ENCODE results near the gene XKR8.
"Not testable (repeated sequence)": the region's sequence is repeated elsewhere in the genome, so short reads cannot be mapped to it uniquely, and the experiment has no call there.

Gene XKR8

DNA sequence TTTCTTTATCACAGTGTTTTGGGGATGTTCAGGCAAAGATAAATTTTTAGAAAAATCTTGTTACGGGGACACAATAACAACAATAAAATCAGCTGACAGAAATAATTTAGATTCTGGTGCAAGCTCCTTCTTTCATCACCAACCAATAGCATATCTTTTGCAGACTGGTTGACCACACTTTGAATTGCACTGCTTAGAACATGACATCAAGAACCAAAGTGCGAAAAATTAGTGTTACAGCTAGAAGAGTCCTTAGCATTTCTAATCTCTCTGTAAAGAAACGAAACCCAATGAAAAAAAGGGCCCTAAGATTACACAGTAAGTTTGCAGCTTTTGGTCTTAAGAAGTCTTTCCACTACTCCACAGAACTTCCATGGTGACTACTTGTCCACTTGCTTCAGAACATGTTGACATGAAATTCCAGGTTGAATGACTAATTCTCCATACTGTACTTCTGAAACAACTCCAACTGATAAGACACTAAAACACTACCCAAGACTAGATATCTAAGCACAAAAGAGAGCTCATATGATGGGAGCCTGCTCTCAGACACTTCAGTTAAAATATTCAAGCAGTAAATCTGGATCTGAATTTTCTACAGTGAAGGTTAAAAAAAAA, 31.3 kb downstream of the XKR8 start:
- TF ChIP-seq, protein P1, sequence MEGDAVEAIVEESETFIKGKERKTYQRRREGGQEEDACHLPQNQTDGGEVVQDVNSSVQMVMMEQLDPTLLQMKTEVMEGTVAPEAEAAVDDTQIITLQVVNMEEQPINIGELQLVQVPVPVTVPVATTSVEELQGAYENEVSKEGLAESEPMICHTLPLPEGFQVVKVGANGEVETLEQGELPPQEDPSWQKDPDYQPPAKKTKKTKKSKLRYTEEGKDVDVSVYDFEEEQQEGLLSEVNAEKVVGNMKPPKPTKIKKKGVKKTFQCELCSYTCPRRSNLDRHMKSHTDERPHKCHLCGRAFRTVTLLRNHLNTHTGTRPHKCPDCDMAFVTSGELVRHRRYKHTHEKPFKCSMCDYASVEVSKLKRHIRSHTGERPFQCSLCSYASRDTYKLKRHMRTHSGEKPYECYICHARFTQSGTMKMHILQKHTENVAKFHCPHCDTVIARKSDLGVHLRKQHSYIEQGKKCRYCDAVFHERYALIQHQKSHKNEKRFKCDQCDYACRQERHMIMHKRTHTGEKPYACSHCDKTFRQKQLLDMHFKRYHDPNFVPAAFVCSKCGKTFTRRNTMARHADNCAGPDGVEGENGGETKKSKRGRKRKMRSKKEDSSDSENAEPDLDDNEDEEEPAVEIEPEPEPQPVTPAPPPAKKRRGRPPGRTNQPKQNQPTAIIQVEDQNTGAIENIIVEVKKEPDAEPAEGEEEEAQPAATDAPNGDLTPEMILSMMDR (conservative IDR thresholded peaks at IDR 0.05; ENCODE audit: low read depth, low read length): no peak
- H3K4me3 ChIP-seq (ENCODE audit: low read length): no peak overlapping the region
- no peak for DNase-seq (ENCODE audit: low read depth)

DNA sequence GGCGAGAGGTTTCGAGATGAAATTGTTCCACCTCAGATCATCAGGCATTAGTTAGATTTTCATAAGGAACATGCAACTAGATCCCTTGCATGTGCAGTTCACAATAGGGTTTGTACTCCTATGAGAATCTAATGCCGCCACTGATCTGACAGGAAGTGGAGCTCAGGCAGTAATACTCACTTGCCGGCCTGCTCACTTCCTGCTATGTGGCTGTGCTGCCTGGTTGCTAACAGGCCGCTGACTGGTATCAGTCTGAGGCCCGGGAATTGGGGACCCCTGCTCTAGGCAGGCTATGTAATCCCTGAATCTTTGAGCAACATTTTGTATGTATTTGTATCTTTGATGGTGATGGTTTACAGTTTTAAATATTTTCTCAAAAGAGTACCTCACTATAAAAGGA, 32.5 kb downstream of the XKR8 start:
- H3K4me3 ChIP-seq (ENCODE audit: low read length): no peak overlapping the region
- TF ChIP-seq, protein P1 (conservative IDR thresholded peaks at IDR 0.05; ENCODE audit: low read depth, low read length): no peak
- DNase-seq (ENCODE audit: low read depth): no peak

DNA sequence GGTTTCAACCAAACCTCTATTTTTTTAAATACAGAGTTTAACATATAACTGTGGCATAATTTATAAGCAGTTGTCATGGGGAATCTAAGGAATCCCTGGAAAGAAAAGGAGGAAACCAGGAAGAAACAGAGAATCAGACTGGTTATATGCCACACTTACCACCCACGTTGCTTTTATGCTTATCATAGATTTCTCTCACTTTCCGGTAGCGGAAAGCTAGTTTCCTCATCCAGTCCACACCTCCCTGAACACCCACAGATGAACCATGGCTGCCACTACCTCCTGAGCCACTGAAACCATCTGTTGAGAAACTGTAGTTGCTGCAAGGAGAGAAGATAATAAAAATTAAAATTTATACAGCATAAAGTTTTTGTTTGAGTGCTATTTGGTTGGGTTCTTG, 33.5 kb downstream of the XKR8 start:
- no peak overlapping the region for H3K4me3 ChIP-seq (ENCODE audit: low read length)
- DNase-seq (ENCODE audit: low read depth): no peak
- TF ChIP-seq, protein P1 (conservative IDR thresholded peaks at IDR 0.05; ENCODE audit: low read depth, low read length): no peak

DNA sequence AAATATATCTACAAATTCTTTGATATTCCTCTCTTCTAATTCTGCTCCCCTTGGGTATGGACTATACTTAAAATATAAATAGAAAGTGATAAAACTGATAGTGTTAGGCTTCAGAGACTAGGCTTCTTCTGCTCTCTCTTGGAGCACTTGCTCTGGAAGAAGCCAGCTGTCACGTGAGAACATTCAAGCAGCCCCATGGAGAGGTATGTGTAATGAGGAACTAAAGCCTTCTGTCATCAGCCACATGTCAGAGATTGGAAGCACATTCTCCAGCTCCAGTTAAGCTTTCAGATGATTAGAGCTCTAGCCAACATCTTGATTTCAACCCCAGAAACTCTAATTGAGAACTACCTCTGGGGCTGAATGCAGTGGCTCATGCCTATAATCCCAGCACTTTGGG, 34.3 kb downstream of the XKR8 start:
- TF ChIP-seq, protein P1 (conservative IDR thresholded peaks at IDR 0.05; ENCODE audit: low read depth, low read length): no peak
- H3K4me3 ChIP-seq (ENCODE audit: low read length): no peak overlapping the region
- peak; percentile 34 for DNase-seq (ENCODE audit: low read depth)

DNA sequence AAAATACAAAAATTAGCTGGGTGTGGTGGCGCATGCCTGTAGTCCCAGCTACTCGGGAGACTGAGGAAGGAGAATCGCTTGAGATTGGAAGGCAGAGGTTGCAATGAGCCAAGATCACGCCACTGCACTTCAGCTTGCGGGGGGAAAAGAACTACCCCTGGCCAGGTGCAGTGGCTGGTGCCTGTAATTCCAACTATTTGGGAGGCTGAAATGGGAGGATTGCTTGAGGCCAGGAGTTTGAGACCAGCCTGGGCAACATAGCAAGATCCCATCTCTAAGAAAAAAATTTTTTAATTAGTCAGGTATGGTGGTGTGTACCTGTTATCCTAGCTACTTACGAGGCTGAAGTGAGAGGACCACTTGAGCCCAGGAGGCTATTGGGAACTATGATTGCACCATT, 34.8 kb downstream of the XKR8 start:
- DNase-seq (ENCODE audit: low read depth); H3K4me3 ChIP-seq (ENCODE audit: low read length): not testable (repeated sequence)

DNA sequence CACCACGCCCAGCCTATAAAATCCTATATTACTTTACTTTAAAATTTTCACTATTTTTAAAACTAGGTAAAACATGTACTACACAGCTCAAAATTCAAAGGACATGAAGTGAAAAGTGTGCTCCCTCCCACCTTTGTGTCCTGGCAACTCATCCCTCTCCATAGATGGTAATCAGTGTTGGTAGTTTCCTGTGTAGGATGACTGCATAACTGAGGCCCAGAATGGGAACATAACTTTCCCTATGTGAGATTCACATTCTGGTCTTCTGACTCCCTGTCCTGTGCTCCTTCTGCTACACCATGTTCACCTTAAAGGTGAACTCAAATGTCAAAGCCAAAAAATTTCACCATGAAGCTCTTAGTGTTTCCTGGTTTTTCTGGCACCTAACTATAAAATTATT, 39.3 kb downstream of the XKR8 start:
- TF ChIP-seq, protein P1 (conservative IDR thresholded peaks at IDR 0.05; ENCODE audit: low read depth, low read length): no peak
- no peak overlapping the region for H3K4me3 ChIP-seq (ENCODE audit: low read length)
- no peak for DNase-seq (ENCODE audit: low read depth)

DNA sequence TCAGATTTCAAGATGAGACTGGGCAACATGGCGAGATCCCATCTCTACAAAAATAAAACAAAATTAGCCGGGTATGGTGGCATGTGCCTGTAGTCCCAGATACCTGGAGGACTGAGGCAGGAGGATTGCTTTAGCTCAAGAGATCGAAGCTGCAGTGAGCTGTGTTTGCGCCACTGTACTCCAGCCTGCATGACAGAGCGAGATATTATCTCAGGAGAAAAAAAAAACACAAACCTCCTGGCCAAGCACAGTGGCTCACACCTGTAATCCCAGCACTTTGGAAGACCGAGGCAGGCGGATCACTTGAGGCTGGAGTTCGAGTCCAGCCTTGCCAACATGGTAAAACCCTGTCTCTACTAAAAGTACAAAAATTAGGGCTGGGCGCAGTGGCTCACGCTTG, 42.8 kb downstream of the XKR8 start:
- H3K4me3 ChIP-seq (ENCODE audit: low read length): no peak overlapping the region
- TF ChIP-seq, protein P1 (conservative IDR thresholded peaks at IDR 0.05; ENCODE audit: low read depth, low read length): no peak
- DNase-seq (ENCODE audit: low read depth): no peak

DNA sequence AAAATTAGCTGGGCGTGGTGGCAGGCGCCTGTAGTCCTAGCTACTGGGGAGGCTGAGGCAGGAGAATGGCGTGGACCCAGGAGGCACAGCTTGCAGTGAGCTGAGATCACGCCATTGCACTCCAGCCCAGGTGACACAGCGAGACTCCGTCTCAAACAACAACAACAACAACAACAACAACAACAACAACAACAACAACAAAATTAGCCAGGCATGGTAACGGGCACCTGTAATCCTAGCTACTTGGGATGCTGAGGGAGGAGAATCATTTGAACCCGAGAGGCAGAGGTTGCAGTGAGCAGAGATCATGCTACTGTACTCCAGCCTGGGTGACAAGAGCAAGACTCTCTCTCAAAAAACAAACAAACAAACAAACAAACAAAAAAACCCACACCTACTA, 43.3 kb downstream of the XKR8 start:
- not testable (repeated sequence) for DNase-seq (ENCODE audit: low read depth); H3K4me3 ChIP-seq (ENCODE audit: low read length)
